ENCODE results near the gene SYNE1. TPM values are rescaled to one million over a fixed set of nuclear protein-coding genes. Genes with fewer than 3 reads are reported as not detected.

Gene SYNE1
- total and polyA plus RNA-seq, 4 donors, result 10.2 to 105 (median 24.5) TPM

- Histone ChIP-seq H3K4me3 (ENCODE audit: low read depth in 1 of 3, low read length in 3 of 3) (no peak overlapping the region), H3K36me3 (ENCODE audit: control insufficient read depth in 4 of 4, insufficient read depth in 3 of 4, low read depth in 1 of 4, low read length in 3 of 4) (no peaks in the 10 kb centered on the region), H3K9ac (ENCODE audit: low read depth in 1 of 2, low read length in 2 of 2) (no peak overlapping the region), H3K27me3 (ENCODE audit: control insufficient read depth in 4 of 4, insufficient read depth in 4 of 4, low read length in 3 of 4) (peaks cover 0 to 3% (median 0%) of the 10 kb centered on the region in 4 donors), H3K4me1 (ENCODE audit: control insufficient read depth in 4 of 4, insufficient read depth in 4 of 4, low read length in 3 of 4) (no peaks in the 10 kb centered on the region), H3K9me3 (ENCODE audit: control insufficient read depth in 4 of 4, low read length in 3 of 4) (no peaks in the 10 kb centered on the region), H3K27ac (ENCODE audit: low read depth in 1 of 2, low read length in 2 of 2) (no peak overlapping the region)
- TF ChIP-seq GABPA (IDR thresholded peaks at IDR 0.05 in 1 of 2, conservative IDR thresholded peaks at IDR 0.05 in 1 of 2) (no peak), JUND (IDR thresholded peaks at IDR 0.05) (no peak), NR2F2 (IDR thresholded peaks at IDR 0.05) (no peak), RAD21 (IDR thresholded peaks at IDR 0.05) (no peak), FOXA1 (IDR thresholded peaks at IDR 0.05) (no peak), RXRA (IDR thresholded peaks at IDR 0.05) (no peak), EGR1 (IDR thresholded peaks at IDR 0.05; ENCODE audit: low read depth in 2 of 2) (no peak), MAX (IDR thresholded peaks at IDR 0.05) (no peak)
- DNase-seq (ENCODE audit: low spot score), result no peak
- WGBS, result 63% methylated on average over 6 of the region's 6 CpGs
These were observed 174.4 kb downstream of the SYNE1 start for GRCh38 chr6:152462716-152463115.

GRCh38 chr6:152461556-152461955, 175.6 kb downstream of the SYNE1 start:
- DNase-seq (ENCODE audit: low spot score), result no peak
- WGBS, result 71% methylated on average over 5 of the region's 5 CpGs
- no peak overlapping the region for H3K9ac ChIP-seq (ENCODE audit: low read depth in 1 of 2, low read length in 2 of 2)
- no peak overlapping the region for H3K4me3 ChIP-seq (ENCODE audit: low read depth in 1 of 3, low read length in 3 of 3)
- H3K36me3 ChIP-seq (ENCODE audit: control insufficient read depth in 4 of 4, insufficient read depth in 3 of 4, low read depth in 1 of 4, low read length in 3 of 4), result no peaks in the 10 kb centered on the region
- no peak overlapping the region for H3K27ac ChIP-seq (ENCODE audit: low read depth in 1 of 2, low read length in 2 of 2)
- TF ChIP-seq ZBTB33 (IDR thresholded peaks at IDR 0.05), result no peak
- TF ChIP-seq REST (IDR thresholded peaks at IDR 0.05), result no peak
- TF ChIP-seq GABPA (IDR thresholded peaks at IDR 0.05 in 1 of 2, conservative IDR thresholded peaks at IDR 0.05 in 1 of 2), result no peak
- no peak for TF ChIP-seq FOXA1 (IDR thresholded peaks at IDR 0.05)
- no peak for TF ChIP-seq JUND (IDR thresholded peaks at IDR 0.05)
- no peak for TF ChIP-seq EGR1 (IDR thresholded peaks at IDR 0.05; ENCODE audit: low read depth in 2 of 2)
- no peak for TF ChIP-seq FOXA2 (IDR thresholded peaks at IDR 0.05)
- TF ChIP-seq CTCF (IDR thresholded peaks at IDR 0.05; ENCODE audit: low read depth, low read length, missing input control), result no peak
- TF ChIP-seq HNF4G (IDR thresholded peaks at IDR 0.05), result no peak
- no peak for TF ChIP-seq TAF1 (conservative IDR thresholded peaks at IDR 0.05)
- no peaks in the 10 kb centered on the region for H3K9me3 ChIP-seq (ENCODE audit: control insufficient read depth in 4 of 4, low read length in 3 of 4)
- peaks cover 0 to 3% (median 0%) of the 10 kb centered on the region in 4 donors for H3K27me3 ChIP-seq (ENCODE audit: control insufficient read depth in 4 of 4, insufficient read depth in 4 of 4, low read length in 3 of 4)
- H3K4me1 ChIP-seq (ENCODE audit: control insufficient read depth in 4 of 4, insufficient read depth in 4 of 4, low read length in 3 of 4), result no peaks in the 10 kb centered on the region
